Cortex of kidney (tissue), 1 donor: ENCODE data around the gene RNF220.

Experiments used
- DNase-seq: peaks from one replicate; lab custom pipeline; 2025; lab: John Stamatoyannopoulos, UW

RNF220 gene

GRCh38 chr1:44611419-44611818 is 206.4 kb downstream of the RNF220 start:
- DNase-seq = no peak

- DNase-seq = no peak
Measured at GRCh38 chr1:44611866-44612265, 206.8 kb downstream of the RNF220 start.

- DNase-seq = no peak
Measured at GRCh38 chr1:44613941-44614340, 208.9 kb downstream of the RNF220 start.

- DNase-seq = no peak
Measured at GRCh38 chr1:44616284-44616990, 211.4 kb downstream of the RNF220 start.

- no peak for DNase-seq
Measured at GRCh38 chr1:44616991-44617702, 212.1 kb downstream of the RNF220 start.

GRCh38 chr1:44617703-44618029 is 212.6 kb downstream of the RNF220 start:
- no peak for DNase-seq

- no peak for DNase-seq
Measured at GRCh38 chr1:44619261-44619900, 214.3 kb downstream of the RNF220 start.

- no peak for DNase-seq
Measured at GRCh38 chr1:44620072-44620471, 215.0 kb downstream of the RNF220 start.

- no peak for DNase-seq
Measured at GRCh38 chr1:44621841-44622286, 216.8 kb downstream of the RNF220 start.

GRCh38 chr1:44624268-44624901 is 219.3 kb downstream of the RNF220 start:
- DNase-seq = no peak

- DNase-seq = no peak
Measured at GRCh38 chr1:44625348-44625747, 220.3 kb downstream of the RNF220 start.

GRCh38 chr1:44628962-44629756 is 224.1 kb downstream of the RNF220 start:
- DNase-seq = no peak

- no peak for DNase-seq
Measured at GRCh38 chr1:44630116-44630515, 225.1 kb downstream of the RNF220 start.

GRCh38 chr1:44631333-44631646 is 226.2 kb downstream of the RNF220 start:
- no peak for DNase-seq

- DNase-seq = no peak
Measured at GRCh38 chr1:44631647-44632539, 226.8 kb downstream of the RNF220 start.

- DNase-seq = no peak
Measured at GRCh38 chr1:44632598-44632997, 227.5 kb downstream of the RNF220 start.

- DNase-seq = no peak
Measured at GRCh38 chr1:44634606-44635189, 229.6 kb downstream of the RNF220 start.

- DNase-seq = no peak
Measured at GRCh38 chr1:44635439-44635838, 230.4 kb downstream of the RNF220 start.

GRCh38 chr1:44636083-44636687 is 231.1 kb downstream of the RNF220 start:
- no peak for DNase-seq
